GM15510 (cell line): Measurements from ENCODE around the gene TMEM94.

Experiments used
- POLR2A ChIP-seq: IDR thresholded peaks from 3 replicates; pipeline ENCODE4 v1.6.1; 2011; ENCODE audit warnings: borderline replicate concordance; ENCODE audit not compliant: insufficient read length; ENCODE audit errors: extremely low read depth

TMEM94 gene

DNA sequence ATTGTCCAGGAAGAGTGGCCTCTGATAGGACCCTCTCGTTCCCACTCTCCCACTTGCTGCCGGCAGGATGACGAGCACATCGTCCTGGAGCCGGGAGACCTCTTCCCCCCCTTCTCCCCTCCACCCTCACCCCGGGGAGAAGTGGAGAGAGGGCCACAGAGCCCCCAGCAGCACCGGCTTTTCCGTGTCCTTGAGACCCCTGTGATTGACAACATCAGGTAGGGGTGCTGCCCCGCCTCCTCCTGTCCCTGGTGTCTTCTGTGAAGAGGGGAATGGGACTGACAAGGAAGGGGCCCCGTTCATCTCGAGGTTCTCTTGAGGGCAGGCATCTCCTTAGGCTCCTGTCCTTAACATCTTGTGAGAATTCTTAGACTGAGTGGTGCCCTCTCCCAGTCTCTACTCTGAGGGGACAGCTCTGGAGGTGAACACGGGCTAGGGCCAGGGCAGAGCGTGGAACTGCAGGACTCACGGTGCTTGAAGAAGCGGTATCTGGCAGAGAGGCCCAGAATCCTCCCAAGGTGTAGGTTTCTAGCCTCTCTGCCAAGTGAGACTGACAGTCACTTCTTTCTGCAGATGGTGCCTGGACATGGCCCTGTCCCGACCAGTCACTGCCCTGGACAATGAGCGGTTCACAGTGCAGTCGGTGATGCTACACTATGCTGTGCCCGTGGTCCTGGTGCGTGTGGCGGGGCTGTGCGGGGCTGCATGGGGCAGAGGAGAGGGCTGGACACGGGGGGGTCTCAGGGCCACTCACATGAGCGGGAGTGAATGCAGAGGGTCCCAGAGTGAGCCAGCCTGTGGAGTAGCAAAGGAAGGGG lies 32.5 kb downstream of the TMEM94 start:
- TF ChIP-seq POLR2A: no peak

DNA sequence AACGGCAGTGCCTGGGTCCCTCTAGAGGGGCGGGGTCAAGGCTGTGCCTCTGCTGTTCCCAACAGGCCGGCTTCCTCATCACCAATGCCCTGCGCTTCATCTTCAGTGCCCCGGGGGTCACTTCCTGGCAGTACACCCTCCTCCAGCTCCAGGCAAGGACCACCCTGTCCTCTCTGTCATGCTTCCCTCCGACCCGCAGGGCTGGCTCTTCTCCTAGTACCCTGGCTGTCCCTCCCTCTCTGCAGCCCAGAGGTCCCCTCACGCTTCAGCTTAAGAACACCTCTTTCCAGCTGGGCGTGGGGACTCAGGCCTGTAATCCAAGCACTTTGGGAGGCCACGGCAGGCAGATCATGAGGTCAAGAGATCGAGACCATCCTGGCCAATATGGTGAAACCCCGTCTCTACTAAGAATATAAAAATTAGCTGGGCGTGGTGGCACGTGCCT lies 33.1 kb downstream of the TMEM94 start:
- TF ChIP-seq POLR2A: no peak

DNA sequence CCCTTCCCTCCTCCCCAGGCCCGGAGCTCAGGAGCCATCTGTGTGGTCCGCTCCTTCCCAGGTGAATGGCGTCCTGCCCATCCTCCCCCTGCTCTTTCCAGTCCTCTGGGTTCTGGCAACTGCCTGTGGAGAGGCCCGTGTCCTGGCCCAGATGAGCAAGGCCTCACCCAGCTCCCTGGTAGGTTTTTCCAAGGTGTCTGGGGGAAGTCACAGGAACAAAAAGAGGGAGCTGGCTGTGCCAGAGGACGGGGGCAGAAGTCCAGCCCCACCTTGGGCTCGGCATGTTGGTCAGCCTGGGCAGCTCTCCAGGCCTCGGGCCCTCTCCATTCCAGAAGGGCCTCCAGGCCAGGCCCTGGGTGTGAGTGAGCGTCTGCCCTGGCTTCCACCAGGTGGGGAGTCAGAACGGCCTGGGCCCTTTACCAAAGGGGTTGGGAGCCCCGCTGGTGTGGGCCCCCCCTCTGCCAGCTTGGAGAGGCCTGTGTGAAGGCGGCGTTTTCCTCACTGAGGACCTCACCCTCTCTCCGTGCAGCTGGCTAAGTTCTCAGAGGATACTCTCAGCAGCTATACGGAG lies 33.8 kb downstream of the TMEM94 start:
- no peak for TF ChIP-seq POLR2A

DNA sequence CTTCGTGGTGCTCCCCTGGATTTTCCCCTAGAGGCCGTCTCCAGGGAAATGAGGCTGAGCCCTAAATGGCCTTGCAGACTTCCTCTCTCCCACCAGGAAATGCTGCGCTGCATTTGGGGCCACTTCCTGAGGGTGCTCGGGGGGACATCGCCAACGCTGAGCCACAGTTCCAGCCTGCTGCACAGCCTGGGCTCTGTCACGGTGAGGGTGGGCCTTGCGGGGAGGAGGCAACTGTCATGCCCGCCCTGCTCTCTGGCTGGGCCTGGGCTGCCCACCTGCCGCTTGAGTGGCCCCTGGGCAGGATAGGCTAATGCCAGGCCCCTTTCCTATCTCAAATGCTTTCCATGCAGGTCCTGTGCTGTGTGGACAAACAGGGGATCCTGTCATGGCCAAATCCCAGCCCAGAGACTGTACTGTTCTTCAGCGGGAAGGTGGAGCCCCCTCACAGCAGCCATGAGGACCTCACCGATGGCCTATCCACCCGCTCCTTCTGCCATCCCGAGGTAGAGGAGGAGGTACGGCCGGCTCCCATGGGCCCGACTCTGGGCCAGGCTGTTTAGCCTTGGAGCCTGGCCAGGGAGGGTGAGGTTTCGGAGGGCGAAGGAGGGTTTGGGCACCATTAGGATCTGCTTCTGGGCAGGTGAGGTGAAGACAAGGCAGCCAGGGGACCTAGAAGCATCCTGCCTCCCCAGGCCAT lies 34.7 kb downstream of the TMEM94 start:
- TF ChIP-seq POLR2A: no peak

DNA sequence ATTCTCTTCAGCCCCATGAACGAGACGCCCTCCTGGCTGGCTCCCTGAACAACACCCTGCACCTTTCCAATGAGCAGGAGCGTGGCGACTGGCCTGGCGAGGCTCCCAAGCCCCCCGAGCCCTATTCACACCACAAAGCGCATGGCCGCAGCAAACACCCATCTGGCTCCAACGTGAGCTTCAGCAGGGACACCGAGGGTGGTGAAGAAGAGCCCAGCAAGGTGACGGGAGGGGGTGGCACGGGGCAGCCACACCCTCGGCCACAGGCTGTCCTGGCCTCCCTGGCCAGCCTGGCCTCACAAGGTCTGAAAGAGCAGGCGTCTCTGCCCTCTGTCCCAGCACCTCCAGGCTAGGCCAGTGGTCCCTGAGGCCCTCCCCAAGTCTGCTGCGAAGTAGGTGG lies 35.2 kb downstream of the TMEM94 start:
- TF ChIP-seq POLR2A: no peak

DNA sequence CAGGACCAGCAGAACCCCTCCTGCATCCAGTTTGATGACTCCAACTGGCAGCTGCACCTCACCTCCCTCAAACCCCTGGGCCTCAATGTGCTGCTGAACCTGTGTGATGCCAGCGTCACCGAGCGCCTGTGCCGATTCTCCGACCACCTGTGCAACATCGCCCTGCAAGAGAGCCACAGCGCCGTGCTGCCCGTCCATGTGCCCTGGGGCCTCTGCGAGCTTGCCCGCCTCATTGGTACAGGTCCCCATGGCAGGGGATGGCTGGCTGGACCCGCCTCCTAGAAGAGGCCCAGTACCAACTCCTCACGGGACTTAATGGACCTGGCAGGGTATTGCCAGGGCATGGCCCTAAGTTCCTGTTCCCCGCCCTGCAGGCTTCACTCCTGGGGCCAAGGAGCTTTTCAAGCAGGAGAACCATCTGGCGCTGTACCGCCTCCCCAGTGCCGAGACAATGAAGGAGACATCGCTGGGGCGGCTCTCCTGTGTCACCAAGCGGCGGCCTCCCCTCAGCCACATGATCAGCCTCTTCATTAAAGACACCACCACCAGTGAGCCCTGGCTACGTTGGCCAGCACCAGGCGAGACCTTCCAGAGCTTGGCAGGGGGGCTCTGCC lies 36.2 kb downstream of the TMEM94 start:
- TF ChIP-seq POLR2A: no peak

DNA sequence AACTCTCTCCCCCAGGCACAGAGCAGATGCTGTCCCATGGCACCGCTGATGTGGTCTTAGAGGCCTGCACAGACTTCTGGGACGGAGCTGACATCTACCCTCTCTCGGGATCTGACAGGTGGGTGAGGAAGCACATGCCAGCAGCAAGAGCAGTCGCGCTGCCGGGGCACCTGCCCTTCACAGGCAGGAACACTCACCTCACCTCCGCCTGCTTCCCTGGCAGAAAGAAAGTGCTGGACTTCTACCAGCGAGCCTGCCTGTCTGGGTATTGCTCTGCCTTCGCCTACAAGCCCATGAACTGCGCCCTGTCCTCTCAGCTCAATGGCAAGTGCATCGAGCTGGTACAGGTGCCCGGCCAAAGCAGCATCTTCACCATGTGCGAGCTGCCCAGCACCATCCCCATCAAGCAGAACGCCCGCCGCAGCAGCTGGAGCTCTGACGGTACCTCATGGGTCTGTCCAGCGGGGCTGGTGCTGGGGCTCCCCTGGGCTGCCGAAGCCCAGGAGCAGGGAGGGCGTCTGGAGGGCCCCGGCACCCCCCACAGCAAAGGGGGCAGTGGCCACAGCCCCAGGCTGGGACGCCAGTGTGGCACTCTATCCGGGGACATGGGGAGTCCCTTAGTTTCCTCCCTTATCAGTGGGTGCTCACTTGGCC lies 37.2 kb downstream of the TMEM94 start:
- TF ChIP-seq POLR2A: no peak

DNA sequence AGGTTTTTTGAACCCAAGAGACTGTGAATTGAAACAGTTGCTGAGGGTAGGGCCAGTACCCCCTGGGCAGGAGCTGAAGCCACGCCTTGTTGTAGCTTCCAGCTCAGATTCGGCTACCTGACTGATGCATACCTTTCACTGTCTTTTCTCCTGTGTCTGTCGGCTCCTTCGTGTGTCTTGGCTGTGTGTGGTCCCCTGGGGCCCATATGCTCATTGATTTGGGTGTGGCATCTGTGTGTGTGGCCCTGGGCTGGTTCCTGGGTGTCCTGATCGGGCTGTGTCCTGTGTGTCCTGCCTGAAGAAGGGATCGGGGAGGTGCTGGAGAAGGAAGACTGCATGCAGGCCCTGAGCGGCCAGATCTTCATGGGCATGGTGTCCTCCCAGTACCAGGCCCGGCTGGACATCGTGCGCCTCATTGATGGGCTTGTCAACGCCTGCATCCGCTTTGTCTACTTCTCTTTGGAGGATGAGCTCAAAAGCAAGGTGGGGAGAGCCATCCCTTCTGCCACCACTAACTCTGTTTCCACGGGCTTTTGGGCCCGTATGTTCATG lies 38.0 kb downstream of the TMEM94 start:
- TF ChIP-seq POLR2A: no peak

DNA sequence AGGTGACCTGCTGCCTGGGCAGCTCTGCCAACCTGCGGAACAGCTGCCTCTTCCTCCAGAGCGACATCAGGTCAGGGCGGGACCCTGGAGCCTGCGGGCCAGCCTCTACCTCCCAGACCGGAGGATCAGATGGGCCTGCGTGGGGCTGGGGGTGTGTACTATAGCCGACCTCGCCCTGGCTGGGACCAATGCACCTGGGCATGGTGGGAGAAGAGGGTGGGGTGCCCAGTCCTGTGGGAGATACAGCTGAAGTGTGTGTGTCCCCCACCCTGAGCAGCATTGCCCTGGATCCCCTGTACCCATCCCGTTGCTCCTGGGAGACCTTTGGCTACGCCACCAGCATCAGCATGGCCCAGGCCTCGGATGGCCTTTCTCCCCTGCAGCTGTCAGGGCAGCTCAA lies 39.6 kb downstream of the TMEM94 start:
- TF ChIP-seq POLR2A: no peak

DNA sequence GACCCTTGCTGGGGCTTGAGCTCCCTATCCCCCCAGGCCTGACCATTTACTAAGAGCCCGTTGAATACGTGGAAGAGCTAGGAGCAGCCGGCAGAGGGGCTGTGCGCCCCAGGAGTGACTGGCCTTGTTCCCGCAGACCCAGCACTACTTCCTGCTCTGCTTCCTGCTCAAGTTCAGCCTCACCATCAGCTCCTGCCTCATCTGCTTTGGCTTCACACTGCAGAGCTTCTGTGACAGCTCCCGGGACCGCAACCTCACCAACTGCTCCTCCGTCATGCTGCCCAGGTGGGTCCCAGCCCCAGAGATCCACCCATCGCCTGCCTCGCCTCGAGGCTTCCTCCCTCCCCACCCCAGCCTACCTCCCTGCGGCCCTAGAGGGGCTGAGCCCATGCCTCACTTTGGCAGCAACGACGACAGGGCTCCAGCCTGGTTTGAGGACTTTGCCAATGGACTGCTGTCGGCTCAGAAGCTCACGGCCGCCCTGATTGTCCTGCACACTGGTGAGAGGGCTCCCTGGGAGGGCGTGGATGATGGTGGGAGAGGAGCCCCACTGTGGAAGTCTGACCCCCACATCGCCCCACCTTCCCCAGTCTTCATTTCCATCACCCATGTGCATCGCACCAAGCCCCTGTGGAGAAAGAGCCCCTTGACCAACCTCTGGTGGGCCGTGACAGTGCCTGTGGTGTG lies 41.7 kb downstream of the TMEM94 start:
- TF ChIP-seq POLR2A: no peak

DNA sequence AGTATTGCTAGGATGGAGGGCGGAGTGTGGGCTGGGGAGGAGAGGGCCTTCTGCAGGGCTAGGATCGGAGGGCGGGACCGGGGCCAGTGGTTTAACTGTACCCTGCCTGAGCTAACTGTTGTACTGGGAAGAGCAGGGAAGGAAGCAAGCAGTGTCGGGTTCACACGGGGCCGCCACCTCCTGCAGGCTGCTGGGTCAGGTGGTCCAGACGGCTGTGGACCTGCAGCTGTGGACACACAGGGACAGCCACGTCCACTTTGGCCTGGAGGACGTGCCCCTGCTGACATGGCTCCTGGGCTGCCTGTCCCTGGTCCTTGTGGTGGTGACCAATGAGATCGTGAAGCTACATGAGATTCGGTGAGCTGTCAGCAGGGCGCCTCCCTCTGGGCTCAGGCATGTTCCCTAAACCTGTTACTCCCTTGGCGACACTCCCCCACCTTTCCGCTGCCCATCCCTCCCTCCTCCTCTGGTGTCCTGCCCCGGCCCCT lies 42.3 kb downstream of the TMEM94 start:
- no peak for TF ChIP-seq POLR2A

DNA sequence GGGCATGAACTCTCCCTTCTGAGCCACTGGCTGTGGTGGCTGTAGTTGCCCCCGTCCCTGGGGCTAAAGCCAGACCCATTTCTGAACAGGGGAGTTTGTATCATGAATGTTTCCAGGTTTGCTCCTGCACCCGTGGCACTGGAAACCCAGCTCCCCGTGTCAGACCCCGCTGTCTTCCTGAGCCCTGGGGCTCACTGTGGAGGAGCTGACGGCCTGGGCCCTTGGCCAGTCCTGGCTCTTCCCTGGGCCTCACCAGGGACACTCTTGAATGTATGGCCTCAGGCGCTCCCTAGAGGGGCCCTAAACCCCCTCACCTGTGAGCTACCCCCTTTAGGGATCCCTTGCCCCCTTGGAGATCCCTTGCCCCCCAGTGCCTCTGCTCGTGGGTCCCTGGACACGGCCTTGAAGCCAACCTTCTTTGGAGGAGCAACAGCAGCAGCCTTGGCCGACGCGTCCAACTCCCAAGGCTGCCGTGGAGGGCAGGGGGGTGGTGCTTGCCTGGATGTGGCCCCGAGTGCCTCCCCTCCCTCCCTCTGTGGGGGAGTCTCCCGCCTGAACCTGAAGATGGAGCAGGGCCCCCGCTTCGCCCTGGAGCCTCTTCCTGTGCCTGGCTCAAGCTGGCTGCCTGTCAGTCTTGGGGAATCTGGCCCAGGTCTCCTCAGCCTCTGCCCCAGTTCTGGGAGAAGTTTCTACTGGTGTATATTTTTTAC lies 43.0 kb downstream of the TMEM94 start:
- TF ChIP-seq POLR2A: no peak
